CD4-positive, alpha-beta memory T cell (primary cell): ENCODE measurements around the gene DCP1B. TPM values are rescaled to one million over a fixed set of nuclear protein-coding genes. Genes with fewer than 3 reads are reported as not detected.
A peak's percentile ranks its signal among the peaks of the same experiment; 100 is the strongest.

Source experiments
- CTCF ChIA-PET: fragments of 350-600 bp; sonication (Branson Sonifier 250); formaldehyde crosslinking; loops from one replicate; lab custom pipeline; 2021; ENCODE audit warnings: inconsistent platforms; ENCODE audit not compliant: partially characterized antibody; lab: Charles Lee
- POLR2A ChIA-PET: fragments of 350-600 bp; sonication (Branson Sonifier 250); formaldehyde crosslinking; loops from one replicate; lab custom pipeline; 2021; ENCODE audit not compliant: partially characterized antibody; lab: Charles Lee
- DNase-seq, 5 donors: peaks; one replicate each; pipeline versions ENCODE4 v3.0.0 to v3.0.0-alpha.2; 2020 to 2022; ENCODE audit warnings: mixed read lengths in 1 of 5
- H3K27ac ChIP-seq: one replicate; pipeline ENCODE4 v1.7.0; 2013; ENCODE audit warnings: low read depth, low read length
- H3K27me3 ChIP-seq: 2 replicates; pipeline ENCODE4 v1.7.0; 2013; ENCODE audit warnings: mild to moderate bottlenecking, low read length, moderate library complexity; ENCODE audit not compliant: insufficient read depth
- H3K36me3 ChIP-seq: 2 replicates; pipeline ENCODE4 v1.7.0; 2013; ENCODE audit warnings: mild to moderate bottlenecking, low read length, moderate library complexity; ENCODE audit not compliant: insufficient read depth
- H3K4me1 ChIP-seq: 2 replicates; pipeline ENCODE4 v1.7.0; 2013; ENCODE audit warnings: mild to moderate bottlenecking, low read length, moderate library complexity; ENCODE audit not compliant: insufficient read depth
- H3K4me3 ChIP-seq, 2 donors: one replicate each; pipeline ENCODE4 v1.7.0; 2013; ENCODE audit warnings: low read length in 2 of 2, mild to moderate bottlenecking in 1 of 2
- H3K9me3 ChIP-seq, 2 donors: one replicate each; pipeline ENCODE4 v1.7.0; 2013; ENCODE audit warnings: low read length in 2 of 2, control low read depth in 1 of 2; ENCODE audit not compliant: control insufficient read depth in 1 of 2
- H3K27ac Mint-ChIP-seq, 7 donors: one replicate each; pipeline ENCODE4 v1.8.0; 2020 to 2021; ENCODE audit warnings: mixed read lengths in 7 of 7, mild to moderate bottlenecking in 6 of 7, inconsistent platforms in 3 of 7, moderate library complexity in 3 of 7
- H3K27me3 Mint-ChIP-seq, 2 donors: one replicate each; pipeline ENCODE4 v1.8.0; 2020 to 2021; ENCODE audit warnings: mixed read lengths in 2 of 2
- H3K36me3 Mint-ChIP-seq, 2 donors: one replicate each; pipeline ENCODE4 v1.8.0; 2020 to 2021; ENCODE audit warnings: mixed read lengths in 2 of 2, inconsistent platforms in 1 of 2, mild to moderate bottlenecking in 1 of 2
- H3K4me1 Mint-ChIP-seq, 4 donors: one replicate each; pipeline ENCODE4 v1.8.0; 2020 to 2021; ENCODE audit warnings: mixed read lengths in 4 of 4, mild to moderate bottlenecking in 1 of 4
- H3K4me3 Mint-ChIP-seq, 8 donors: one replicate each; pipeline ENCODE4 v1.8.0; 2020 to 2021; ENCODE audit warnings: mixed read lengths in 8 of 8, mild to moderate bottlenecking in 7 of 8, moderate library complexity in 6 of 8, inconsistent platforms in 3 of 8
- H3K9me3 Mint-ChIP-seq, 8 donors: one replicate each; pipeline ENCODE4 v1.8.0; 2020 to 2021; ENCODE audit warnings: mixed read lengths in 8 of 8, mild to moderate bottlenecking in 5 of 8, inconsistent platforms in 3 of 8, moderate library complexity in 1 of 8
- intact Hi-C: fragments of 100-400 bp; cut with micrococcal nuclease; formaldehyde crosslinking; loops from one replicate; pipeline ENCODE4 v1.15.1; 2023
- polyA plus RNA-seq, 2 donors: library from polyadenylated mRNA; unstranded; fragments of 300-500 nt; fragmentation: Illumina TruSeq; gene quantifications; one replicate each; pipeline ENCODE4 v1.2.3, GENCODE V29; 2021
- total RNA-seq, 2 experiments: library from RNA; stranded (reverse); gene quantifications; one replicate each; pipeline ENCODE4 v1.2.3, GENCODE V29; 2021

DCP1B gene
- total and polyA plus RNA-seq, 4 experiments from 2014 or later, result 16.2 to 29.2 (median 26.2) TPM

DNA sequence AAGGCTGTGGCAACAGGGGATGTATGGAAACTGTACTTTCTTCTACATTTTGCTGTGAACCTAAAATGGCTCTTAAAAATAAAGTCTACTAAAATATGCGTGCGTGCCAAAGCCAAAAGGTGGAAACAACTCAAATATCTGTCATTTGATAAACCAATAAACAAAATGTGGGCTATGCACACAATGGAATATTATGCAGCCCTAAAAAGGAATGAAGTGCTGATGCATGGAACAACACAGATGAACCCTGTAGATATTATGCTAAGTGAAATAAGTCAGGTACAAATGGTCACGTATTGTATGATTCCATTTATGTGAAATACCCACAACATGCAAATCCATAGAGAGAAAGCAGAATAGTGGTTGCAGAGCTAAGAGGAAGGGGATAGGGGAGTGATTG is 93.8 kb downstream of the DCP1B start:
- Histone ChIP-seq H3K36me3 (no peaks in the 10 kb centered on the region), H3K27ac (no peak overlapping the region), H3K4me1 (peaks cover 6% of the 10 kb centered on the region), H3K9me3 (no peaks in the 10 kb centered on the region), H3K27me3 (no peaks in the 10 kb centered on the region), H3K4me3 (no peak overlapping the region)
- POLR2A ChIA-PET, result no interaction called here
- intact Hi-C loops, result no loop called here
- Mint-ChIP-seq H3K27me3 (peaks cover 2 to 5% of the 10 kb centered on the region in 2 donors), H3K4me1 (peaks cover 8 to 20% (median 11%) of the 10 kb centered on the region in 4 donors), H3K36me3 (peaks cover 0 to 8% of the 10 kb centered on the region in 2 donors), H3K9me3 (peaks cover 0 to 25% (median 15%) of the 10 kb centered on the region in 8 donors), H3K27ac (no peak overlapping the region), H3K4me3 (no peak overlapping the region)
- no peak for DNase-seq
- CTCF ChIA-PET, result no interaction called here

DNA sequence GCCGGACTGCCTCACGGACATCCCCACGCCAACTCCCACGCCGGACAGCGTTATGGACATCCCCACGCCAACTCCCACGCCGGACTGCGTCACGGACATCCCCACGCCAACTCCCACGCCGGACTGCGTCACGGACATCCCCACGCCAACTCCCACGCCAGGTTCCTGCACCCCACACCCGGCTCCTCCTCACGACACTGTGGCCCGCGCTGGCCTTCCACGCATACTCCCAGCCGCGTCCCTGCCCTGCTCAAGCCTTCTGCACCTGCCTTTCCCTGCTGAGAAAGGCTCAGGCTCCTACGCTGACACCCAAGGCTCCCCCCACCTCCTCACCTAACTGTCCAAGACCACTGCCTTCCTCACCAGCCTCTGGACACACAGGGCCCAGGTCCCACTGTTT is 95.5 kb downstream of the DCP1B start:
- Histone ChIP-seq H3K27me3 (no peaks in the 10 kb centered on the region), H3K4me3 (no peak overlapping the region), H3K36me3 (no peaks in the 10 kb centered on the region), H3K4me1 (no peaks in the 10 kb centered on the region), H3K9me3 (no peaks in the 10 kb centered on the region), H3K27ac (no peak overlapping the region)
- Mint-ChIP-seq H3K27ac (no peak overlapping the region), H3K27me3 (peaks cover 2 to 5% of the 10 kb centered on the region in 2 donors), H3K4me1 (peaks cover 4 to 13% (median 5%) of the 10 kb centered on the region in 4 donors), H3K36me3 (peaks cover 0 to 8% of the 10 kb centered on the region in 2 donors), H3K9me3 (peaks cover 0 to 38% (median 27%) of the 10 kb centered on the region in 8 donors), H3K4me3 (peak overlapping the region in 3 of 8 donors; percentile 49 to 65 (median 55))
- no peak for DNase-seq
- ChIA-PET CTCF (no interaction called here), POLR2A (no interaction called here)
- intact Hi-C loops, result no loop called here

DNA sequence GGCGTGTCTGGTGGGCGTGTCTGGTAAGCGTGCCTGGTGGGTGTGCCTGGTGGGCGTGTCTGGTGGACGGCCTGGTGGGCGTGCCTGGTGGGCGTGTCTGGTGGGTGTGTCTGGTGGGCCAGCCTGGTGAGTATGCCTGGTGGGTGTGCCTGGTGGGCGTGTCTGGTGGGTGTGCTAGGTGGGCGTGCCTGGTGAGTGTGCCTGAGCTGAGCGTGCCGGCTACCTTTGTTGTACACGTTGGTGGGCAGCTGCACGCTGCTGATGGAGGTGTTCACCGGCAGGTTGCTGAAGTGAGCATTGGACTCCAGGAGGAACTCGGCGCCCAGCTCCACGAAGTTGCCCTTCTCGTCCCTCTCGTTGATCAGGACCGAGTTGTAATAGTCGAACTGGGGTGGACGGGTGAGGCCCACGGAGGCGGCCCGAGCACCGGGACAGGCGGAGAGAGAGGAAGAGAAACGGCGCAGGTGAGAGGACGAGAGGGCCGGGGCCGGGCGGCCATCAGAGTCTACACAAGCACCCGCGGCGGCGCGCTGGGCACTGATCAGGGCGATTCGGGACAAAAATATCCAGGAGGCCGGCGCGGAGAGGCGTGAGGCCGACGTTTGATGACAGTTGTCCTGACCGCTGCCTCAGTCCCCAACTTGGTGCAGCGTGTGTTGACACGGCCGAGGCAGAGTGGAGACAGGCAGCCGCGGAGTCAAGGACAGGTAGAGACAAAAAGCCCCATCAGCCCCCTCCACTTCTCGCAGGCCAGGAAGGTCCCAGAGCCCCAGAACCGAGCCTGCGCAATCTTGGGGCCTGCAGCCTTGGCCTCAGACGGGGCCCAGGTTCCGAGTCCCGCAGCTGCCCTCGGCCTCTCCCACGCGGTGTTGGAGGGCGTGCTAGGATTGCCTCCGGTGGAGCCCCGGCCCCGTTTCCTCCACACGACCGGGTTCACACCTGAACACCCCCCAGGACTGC is 96.3 kb downstream of the DCP1B start:
- peaks cover 0 to 8% of the 10 kb centered on the region in 2 donors for H3K36me3 Mint-ChIP-seq
- no peak overlapping the region for H3K4me3 ChIP-seq
- peaks cover 4 to 9% of the 10 kb centered on the region in 2 donors for H3K27me3 Mint-ChIP-seq
- POLR2A ChIA-PET, result no interaction called here
- DNase-seq, result peak in 2 of 5 donors; percentile 8 to 49
- H3K36me3 ChIP-seq, result no peaks in the 10 kb centered on the region
- H3K4me3 Mint-ChIP-seq, result peak overlapping the region; percentile 36 to 86 (median 70)
- H3K27me3 ChIP-seq, result no peaks in the 10 kb centered on the region
- no peak overlapping the region for H3K27ac Mint-ChIP-seq
- H3K9me3 Mint-ChIP-seq, result peaks cover 3 to 46% (median 35%) of the 10 kb centered on the region in 8 donors
- H3K4me1 Mint-ChIP-seq, result peaks cover 4 to 13% (median 5%) of the 10 kb centered on the region in 4 donors
- intact Hi-C loops, result no loop called here
- H3K9me3 ChIP-seq, result no peaks in the 10 kb centered on the region
- H3K27ac ChIP-seq, result no peak overlapping the region
- CTCF ChIA-PET, result no interaction called here
- H3K4me1 ChIP-seq, result no peaks in the 10 kb centered on the region

DNA sequence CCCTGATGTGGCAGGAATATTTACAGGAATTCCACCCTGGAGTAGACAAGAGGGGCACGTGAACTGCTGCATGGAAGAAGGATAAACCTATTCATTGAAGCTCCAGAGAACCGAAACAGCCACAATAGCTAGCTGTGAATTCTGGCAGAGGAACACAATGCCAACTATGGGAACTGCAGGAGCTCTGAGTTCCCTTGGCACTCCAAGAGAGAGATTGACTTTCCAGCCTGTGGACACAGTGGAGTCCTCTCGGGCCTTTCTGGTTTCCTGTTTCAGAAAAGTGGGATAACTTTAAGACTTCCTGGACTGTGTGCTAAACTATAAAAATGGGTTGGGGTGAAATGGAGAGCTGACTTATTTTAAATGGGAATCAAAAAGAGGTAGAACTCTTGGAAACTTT is 97.7 kb downstream of the DCP1B start:
- ChIA-PET CTCF (interaction anchor here (1.2 kb wide), 1 partner anchor 33 kb away, joined by 3 read pairs; no protein-coding TSS in a partner anchor), POLR2A (no interaction called here)

DNA sequence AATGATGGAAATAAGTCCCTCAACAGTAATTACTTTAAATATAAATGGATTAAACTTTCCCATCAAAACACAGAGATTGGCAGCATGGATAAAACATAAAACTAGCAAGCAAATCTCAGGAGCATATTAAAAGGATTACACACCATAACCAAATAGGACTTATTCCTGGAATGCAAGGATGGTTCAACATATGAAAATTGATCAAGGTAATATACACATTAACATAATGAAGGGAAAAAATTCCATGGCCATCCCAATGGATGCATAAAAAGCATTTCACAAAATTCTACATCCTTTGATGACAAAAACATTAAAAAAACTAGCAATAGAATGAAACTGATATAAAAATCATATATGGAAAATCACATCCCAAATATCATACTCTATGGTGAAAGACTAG is 99.4 kb downstream of the DCP1B start:
- peaks cover 3 to 12% of the 10 kb centered on the region in 2 donors for H3K36me3 Mint-ChIP-seq
- intact Hi-C loops, result no loop called here
- H3K27ac Mint-ChIP-seq, result no peak overlapping the region
- ChIA-PET POLR2A (no interaction called here), CTCF (no interaction called here)
- Histone ChIP-seq H3K36me3 (no peaks in the 10 kb centered on the region), H3K9me3 (no peaks in the 10 kb centered on the region), H3K27me3 (no peaks in the 10 kb centered on the region), H3K4me1 (no peaks in the 10 kb centered on the region), H3K4me3 (no peak overlapping the region), H3K27ac (no peak overlapping the region)
- peaks cover 5 to 64% (median 50%) of the 10 kb centered on the region in 8 donors for H3K9me3 Mint-ChIP-seq
- no peak for DNase-seq
- H3K27me3 Mint-ChIP-seq, result peaks cover 6 to 8% of the 10 kb centered on the region in 2 donors
- H3K4me1 Mint-ChIP-seq, result peaks cover 4 to 13% (median 5%) of the 10 kb centered on the region in 4 donors
- H3K4me3 Mint-ChIP-seq, result no peak overlapping the region

More for the DNA sequence above, 97.7 kb downstream of the DCP1B start:
- Mint-ChIP-seq H3K9me3 (peaks cover 5 to 60% (median 46%) of the 10 kb centered on the region in 8 donors), H3K27me3 (peaks cover 5 to 6% of the 10 kb centered on the region in 2 donors), H3K4me1 (peaks cover 4 to 13% (median 5%) of the 10 kb centered on the region in 4 donors), H3K4me3 (no peak overlapping the region), H3K36me3 (peaks cover 3 to 8% of the 10 kb centered on the region in 2 donors), H3K27ac (no peak overlapping the region)
- Histone ChIP-seq H3K27ac (no peak overlapping the region), H3K36me3 (no peaks in the 10 kb centered on the region), H3K9me3 (no peaks in the 10 kb centered on the region), H3K27me3 (no peaks in the 10 kb centered on the region), H3K4me3 (no peak overlapping the region), H3K4me1 (no peaks in the 10 kb centered on the region)
- no peak for DNase-seq
- intact Hi-C loops, result no loop called here

DNA sequence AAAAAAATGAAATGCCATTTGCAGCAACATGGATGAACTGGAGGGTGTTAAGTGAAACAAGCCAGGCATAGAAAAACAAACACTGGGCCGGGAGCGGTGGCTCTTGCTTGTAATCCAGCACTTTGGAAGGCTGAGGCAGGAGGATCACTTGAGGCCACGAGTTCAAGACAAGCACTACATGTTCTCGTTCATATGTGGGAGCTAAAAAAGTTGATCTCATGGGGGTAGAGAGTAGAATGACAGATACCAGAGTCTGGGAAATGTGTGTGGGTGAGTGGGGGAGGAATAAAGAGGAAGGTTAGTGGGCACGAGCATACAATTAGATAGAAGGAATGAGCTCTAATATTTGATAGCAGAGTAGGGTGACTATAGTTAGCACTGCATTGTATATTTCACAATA is 107.3 kb downstream of the DCP1B start:
- CTCF ChIA-PET, result interaction anchor here (1.9 kb wide), 1 partner anchor 10 kb away, joined by 4 read pairs; no protein-coding TSS in a partner anchor
- no peak overlapping the region for H3K27ac ChIP-seq
- H3K4me3 Mint-ChIP-seq, result no peak overlapping the region
- POLR2A ChIA-PET, result no interaction called here
- peaks cover 16 to 21% of the 10 kb centered on the region in 2 donors for H3K27me3 Mint-ChIP-seq
- H3K9me3 ChIP-seq, result peaks cover 0 to 3% of the 10 kb centered on the region in 2 donors
- no peaks in the 10 kb centered on the region for H3K4me1 ChIP-seq
- H3K27me3 ChIP-seq, result no peaks in the 10 kb centered on the region
- H3K9me3 Mint-ChIP-seq, result peaks cover 4 to 28% (median 17%) of the 10 kb centered on the region in 8 donors
- no peaks in the 10 kb centered on the region for H3K4me1 Mint-ChIP-seq
- DNase-seq, result no peak
- H3K4me3 ChIP-seq, result no peak overlapping the region
- H3K36me3 Mint-ChIP-seq, result peaks cover 0 to 5% of the 10 kb centered on the region in 2 donors
- H3K27ac Mint-ChIP-seq, result no peak overlapping the region
- H3K36me3 ChIP-seq, result no peaks in the 10 kb centered on the region
- intact Hi-C loops, result no loop called here
